ENCODE measurements around the gene KRR1.

DNA sequence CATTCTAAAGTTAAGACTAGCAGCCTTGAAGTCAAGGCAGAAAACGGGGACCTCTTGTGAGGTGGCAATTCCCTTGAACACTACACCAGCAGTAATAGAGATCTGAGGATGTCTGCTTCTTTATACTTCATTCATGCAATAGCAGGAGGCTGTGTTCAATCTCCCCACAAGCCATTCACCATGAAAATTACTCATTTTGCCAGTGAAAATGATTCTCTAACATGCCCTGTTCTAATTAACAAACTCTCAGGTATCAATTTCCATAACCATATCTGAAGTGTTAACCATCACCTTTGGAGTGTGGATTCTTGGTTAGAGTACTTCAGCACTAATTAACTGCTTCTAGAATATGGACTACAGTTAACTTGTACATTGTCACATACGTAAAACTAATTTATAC, 34.3 kb downstream of the KRR1 start:
- TF ChIP-seq CTCF (IDR thresholded peaks at IDR 0.05) (no peak), POLR2A (IDR thresholded peaks at IDR 0.05) (no peak)
